ENCODE results near the gene SGSM1.

Gene SGSM1

GRCh38 chr22:24791362-24791761, 14.6 kb upstream of the SGSM1 start:
- no peak for DNase-seq
- H3K4me3 Mint-ChIP-seq: no peak overlapping the region
- H3K36me3 Mint-ChIP-seq (ENCODE audit: low read depth): no peaks in the 10 kb centered on the region
- H3K9me3 Mint-ChIP-seq: no peaks in the 10 kb centered on the region
- H3K4me1 Mint-ChIP-seq (ENCODE audit: low read depth): no peaks in the 10 kb centered on the region
- H3K27ac Mint-ChIP-seq: no peak overlapping the region
- H3K27me3 Mint-ChIP-seq: no peaks in the 10 kb centered on the region

GRCh38 chr22:24796056-24796455, 10.0 kb upstream of the SGSM1 start:
- Mint-ChIP-seq H3K9me3 (no peaks in the 10 kb centered on the region), H3K27ac (no peak overlapping the region)

GRCh38 chr22:24796860-24797259, 9.2 kb upstream of the SGSM1 start:
- Mint-ChIP-seq H3K9me3 (no peaks in the 10 kb centered on the region), H3K4me3 (no peak overlapping the region), H3K27ac (no peak overlapping the region), H3K36me3 (ENCODE audit: low read depth) (no peaks in the 10 kb centered on the region), H3K4me1 (ENCODE audit: low read depth) (peaks cover 4% of the 10 kb centered on the region), H3K27me3 (no peaks in the 10 kb centered on the region)
- DNase-seq: no peak

More at GRCh38 chr22:24796056-24796455, 10.0 kb upstream of the SGSM1 start:
- Mint-ChIP-seq H3K4me1 (ENCODE audit: low read depth) (no peaks in the 10 kb centered on the region), H3K4me3 (no peak overlapping the region), H3K27me3 (no peaks in the 10 kb centered on the region), H3K36me3 (ENCODE audit: low read depth) (no peaks in the 10 kb centered on the region)
- DNase-seq: no peak

GRCh38 chr22:24801901-24802465, 4.0 kb upstream of the SGSM1 start:
- no peak for DNase-seq
- peak overlapping the region; percentile 67 for H3K27ac Mint-ChIP-seq
- no peak overlapping the region for H3K4me3 Mint-ChIP-seq
- H3K27me3 Mint-ChIP-seq: no peaks in the 10 kb centered on the region
- H3K4me1 Mint-ChIP-seq (ENCODE audit: low read depth): peaks cover 20% of the 10 kb centered on the region
- H3K36me3 Mint-ChIP-seq (ENCODE audit: low read depth): no peaks in the 10 kb centered on the region
- H3K9me3 Mint-ChIP-seq: no peaks in the 10 kb centered on the region

- Mint-ChIP-seq H3K4me3 (no peak overlapping the region), H3K36me3 (ENCODE audit: low read depth) (no peaks in the 10 kb centered on the region), H3K27me3 (peaks cover 3% of the 10 kb centered on the region), H3K9me3 (no peaks in the 10 kb centered on the region), H3K4me1 (ENCODE audit: low read depth) (peaks cover 23% of the 10 kb centered on the region), H3K27ac (no peak overlapping the region)
- DNase-seq: peak; percentile 71
These were observed 2.9 kb upstream of the SGSM1 start for GRCh38 chr22:24803064-24803542.

- H3K4me1 Mint-ChIP-seq (ENCODE audit: low read depth): peaks cover 31% of the 10 kb centered on the region
- DNase-seq: no peak
- H3K4me3 Mint-ChIP-seq: peak overlapping the region; percentile 37
- no peaks in the 10 kb centered on the region for H3K36me3 Mint-ChIP-seq (ENCODE audit: low read depth)
- no peaks in the 10 kb centered on the region for H3K9me3 Mint-ChIP-seq
- peaks cover 3% of the 10 kb centered on the region for H3K27me3 Mint-ChIP-seq
- H3K27ac Mint-ChIP-seq: no peak overlapping the region
These were observed 621 bp downstream of the SGSM1 start for GRCh38 chr22:24806663-24807001.

GRCh38 chr22:24807284-24807950, 1.4 kb downstream of the SGSM1 start:
- no peak overlapping the region for H3K4me3 Mint-ChIP-seq
- peaks cover 3% of the 10 kb centered on the region for H3K27me3 Mint-ChIP-seq
- no peak for DNase-seq
- no peaks in the 10 kb centered on the region for H3K36me3 Mint-ChIP-seq (ENCODE audit: low read depth)
- no peak overlapping the region for H3K27ac Mint-ChIP-seq
- peaks cover 25% of the 10 kb centered on the region for H3K4me1 Mint-ChIP-seq (ENCODE audit: low read depth)
- no peaks in the 10 kb centered on the region for H3K9me3 Mint-ChIP-seq

- no peak overlapping the region for H3K4me3 Mint-ChIP-seq
- no peak overlapping the region for H3K27ac Mint-ChIP-seq
- H3K4me1 Mint-ChIP-seq (ENCODE audit: low read depth): peaks cover 18% of the 10 kb centered on the region
- no peaks in the 10 kb centered on the region for H3K36me3 Mint-ChIP-seq (ENCODE audit: low read depth)
- DNase-seq: no peak
- no peaks in the 10 kb centered on the region for H3K9me3 Mint-ChIP-seq
- H3K27me3 Mint-ChIP-seq: peaks cover 3% of the 10 kb centered on the region
These were observed 3.3 kb downstream of the SGSM1 start for GRCh38 chr22:24809331-24809730.

- Mint-ChIP-seq H3K4me3 (no peak overlapping the region), H3K27ac (no peak overlapping the region), H3K27me3 (peaks cover 3% of the 10 kb centered on the region), H3K36me3 (ENCODE audit: low read depth) (peaks cover 3% of the 10 kb centered on the region), H3K4me1 (ENCODE audit: low read depth) (peaks cover 18% of the 10 kb centered on the region), H3K9me3 (peaks cover 4% of the 10 kb centered on the region)
- no peak for DNase-seq
These were observed 4.2 kb downstream of the SGSM1 start for GRCh38 chr22:24810043-24810749.

GRCh38 chr22:24812950-24813775, 7.2 kb downstream of the SGSM1 start:
- DNase-seq: no peak
- Mint-ChIP-seq H3K36me3 (ENCODE audit: low read depth) (peaks cover 7% of the 10 kb centered on the region), H3K27ac (no peak overlapping the region), H3K27me3 (no peaks in the 10 kb centered on the region), H3K4me1 (ENCODE audit: low read depth) (peaks cover 11% of the 10 kb centered on the region), H3K4me3 (no peak overlapping the region), H3K9me3 (peaks cover 9% of the 10 kb centered on the region)

GRCh38 chr22:24813861-24814770, 8.1 kb downstream of the SGSM1 start:
- no peak for DNase-seq
- H3K36me3 Mint-ChIP-seq (ENCODE audit: low read depth): peaks cover 7% of the 10 kb centered on the region
- no peaks in the 10 kb centered on the region for H3K27me3 Mint-ChIP-seq
- H3K9me3 Mint-ChIP-seq: peaks cover 9% of the 10 kb centered on the region
- peaks cover 11% of the 10 kb centered on the region for H3K4me1 Mint-ChIP-seq (ENCODE audit: low read depth)
- H3K4me3 Mint-ChIP-seq: no peak overlapping the region
- no peak overlapping the region for H3K27ac Mint-ChIP-seq

GRCh38 chr22:24816806-24817205, 10.8 kb downstream of the SGSM1 start:
- no peak for DNase-seq
- Mint-ChIP-seq H3K27me3 (no peaks in the 10 kb centered on the region), H3K36me3 (ENCODE audit: low read depth) (peaks cover 7% of the 10 kb centered on the region), H3K4me3 (no peak overlapping the region), H3K27ac (no peak overlapping the region), H3K4me1 (ENCODE audit: low read depth) (no peaks in the 10 kb centered on the region), H3K9me3 (peaks cover 9% of the 10 kb centered on the region)

GRCh38 chr22:24819487-24819886, 13.5 kb downstream of the SGSM1 start:
- no peak overlapping the region for H3K4me3 Mint-ChIP-seq
- no peak for DNase-seq
- no peaks in the 10 kb centered on the region for H3K4me1 Mint-ChIP-seq (ENCODE audit: low read depth)

More at GRCh38 chr22:24819487-24819886, 13.5 kb downstream of the SGSM1 start:
- Mint-ChIP-seq H3K27me3 (no peaks in the 10 kb centered on the region), H3K27ac (no peak overlapping the region), H3K36me3 (ENCODE audit: low read depth) (peaks cover 7% of the 10 kb centered on the region), H3K9me3 (peaks cover 9% of the 10 kb centered on the region)
